H7 (cell line): ENCODE results near the gene RAB3C. TPM values are rescaled to one million over a fixed set of nuclear protein-coding genes. Genes with fewer than 3 reads are reported as not detected.

Experiments
- DNase-seq: peaks from one replicate; pipeline ENCODE4 v3.0.0; 2012
- H3K27me3 ChIP-seq: 2 replicates; pipeline ENCODE4 v1.6.0; 2011; ENCODE audit warnings: mild to moderate bottlenecking, low read length; ENCODE audit not compliant: control insufficient read depth, insufficient read depth
- H3K36me3 ChIP-seq: replicated peaks from 2 replicates; pipeline ENCODE4 v1.5.1; 2011; ENCODE audit warnings: low read length; ENCODE audit not compliant: control insufficient read depth, insufficient read depth
- H3K4me3 ChIP-seq: 2 replicates; pipeline ENCODE4 v1.5.1; 2011; ENCODE audit warnings: low read depth, mild to moderate bottlenecking, control low read depth, low read length, moderate library complexity; ENCODE audit not compliant: insufficient read depth
- total RNA-seq: library from RNA; depleted of rRNA; stranded (reverse); fragments of >200 nt; shearing (Covaris generic); gene quantifications from 2 replicates; pipeline ENCODE4 v1.2.3, GENCODE V29; 2014

RAB3C gene
- total RNA-seq, 1 experiment from 2014 or later: 6.2 TPM

GRCh38 chr5:58773744-58774441 is 191.0 kb downstream of the RAB3C start:
- Histone ChIP-seq H3K4me3 (no peak overlapping the region), H3K36me3 (no peaks in the 10 kb centered on the region), H3K27me3 (no peaks in the 10 kb centered on the region)
- no peak for DNase-seq

- no peaks in the 10 kb centered on the region for H3K36me3 ChIP-seq
- DNase-seq: no peak
- H3K4me3 ChIP-seq: no peak overlapping the region
- H3K27me3 ChIP-seq: no peaks in the 10 kb centered on the region
Measured at GRCh38 chr5:58774937-58775336, 192.1 kb downstream of the RAB3C start.

- H3K27me3 ChIP-seq: no peaks in the 10 kb centered on the region
- H3K36me3 ChIP-seq: no peaks in the 10 kb centered on the region
- no peak for DNase-seq
- H3K4me3 ChIP-seq: no peak overlapping the region
Measured at GRCh38 chr5:58775701-58776262, 192.9 kb downstream of the RAB3C start.

DNA sequence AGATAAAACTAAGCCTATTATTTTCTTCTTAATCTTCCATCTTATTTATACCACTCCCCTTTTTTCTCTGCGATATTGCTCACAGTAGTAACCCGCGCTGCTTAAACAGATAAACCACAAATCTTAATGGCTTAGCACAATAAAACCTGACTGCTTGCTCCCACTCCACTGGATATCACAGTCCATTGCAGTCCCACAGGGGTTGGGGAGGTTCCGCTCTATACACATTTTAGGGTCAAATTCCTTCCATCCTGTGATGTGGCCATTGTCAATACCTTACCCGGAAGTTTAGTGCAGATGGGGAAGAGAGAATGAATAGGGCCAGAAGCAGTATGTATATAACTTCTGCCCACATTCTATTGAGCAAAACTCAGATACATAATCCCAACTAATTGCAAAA is 193.7 kb downstream of the RAB3C start:
- no peak for DNase-seq
- no peaks in the 10 kb centered on the region for H3K36me3 ChIP-seq
- no peak overlapping the region for H3K4me3 ChIP-seq
- H3K27me3 ChIP-seq: no peaks in the 10 kb centered on the region

- no peaks in the 10 kb centered on the region for H3K27me3 ChIP-seq
- DNase-seq: no peak
- no peaks in the 10 kb centered on the region for H3K36me3 ChIP-seq
- H3K4me3 ChIP-seq: no peak overlapping the region
Measured at GRCh38 chr5:58778888-58779287, 196.0 kb downstream of the RAB3C start.

DNA sequence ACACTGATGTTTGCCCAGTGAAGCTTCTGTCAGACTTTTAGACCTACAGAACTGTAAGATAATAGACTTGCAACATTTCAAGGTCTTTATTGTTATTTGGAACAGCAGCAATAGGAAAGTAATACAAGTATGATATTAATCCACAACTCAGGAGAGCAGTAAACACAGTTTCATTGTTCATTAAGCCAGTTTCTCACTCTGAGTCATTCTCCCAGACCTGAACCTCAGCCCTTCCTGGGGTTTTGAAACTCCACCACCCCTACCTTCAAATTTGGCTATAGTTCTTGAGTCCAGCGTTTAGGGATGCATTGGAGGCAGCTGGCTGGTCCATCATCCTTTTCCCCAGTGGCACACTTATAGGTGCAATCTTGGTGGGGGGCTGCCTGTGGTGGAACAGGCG is 203.2 kb downstream of the RAB3C start:
- no peaks in the 10 kb centered on the region for H3K27me3 ChIP-seq

DNA sequence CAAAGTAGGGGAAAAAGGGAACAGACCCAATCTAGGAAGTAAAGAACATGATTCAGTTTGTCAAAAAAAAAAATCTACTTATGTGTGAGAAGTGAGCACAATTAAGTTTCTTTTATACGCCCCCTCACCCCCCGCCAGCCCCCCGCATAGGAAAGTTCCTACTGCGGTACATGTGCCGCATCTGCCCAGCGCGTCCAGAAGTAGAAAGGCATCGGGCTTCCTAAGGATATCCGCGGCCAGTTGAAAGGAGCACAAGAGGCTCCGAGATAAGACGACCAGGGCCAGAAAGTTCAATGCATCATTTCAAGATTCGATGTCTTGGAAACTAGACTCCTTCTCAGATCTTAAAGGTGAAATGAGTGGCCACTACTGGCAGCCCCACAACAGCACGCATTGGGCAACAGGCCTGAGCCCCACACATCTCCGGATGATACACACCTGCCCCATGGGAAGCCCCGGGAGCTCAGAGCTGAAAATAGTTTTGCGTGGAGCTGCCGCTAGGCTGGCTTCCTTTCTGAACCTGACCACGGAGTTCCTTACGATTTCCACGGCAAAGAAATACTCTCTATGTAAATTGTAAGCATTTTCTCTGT is 203.9 kb downstream of the RAB3C start:
- no peaks in the 10 kb centered on the region for H3K36me3 ChIP-seq
- no peak overlapping the region for H3K4me3 ChIP-seq
- no peak for DNase-seq
- H3K27me3 ChIP-seq: no peaks in the 10 kb centered on the region

More for the DNA sequence above, 203.2 kb downstream of the RAB3C start:
- no peak for DNase-seq
- H3K36me3 ChIP-seq: no peaks in the 10 kb centered on the region
- no peak overlapping the region for H3K4me3 ChIP-seq

GRCh38 chr5:58787987-58788386 is 205.1 kb downstream of the RAB3C start:
- Histone ChIP-seq H3K36me3 (no peaks in the 10 kb centered on the region), H3K4me3 (no peak overlapping the region), H3K27me3 (no peaks in the 10 kb centered on the region)
- DNase-seq: peak; percentile 3

- H3K4me3 ChIP-seq: no peak overlapping the region
- H3K27me3 ChIP-seq: no peaks in the 10 kb centered on the region
- no peaks in the 10 kb centered on the region for H3K36me3 ChIP-seq
- DNase-seq: no peak
Measured at GRCh38 chr5:58793888-58794657, 211.2 kb downstream of the RAB3C start.

GRCh38 chr5:58794875-58795274 is 212.0 kb downstream of the RAB3C start:
- Histone ChIP-seq H3K36me3 (no peaks in the 10 kb centered on the region), H3K4me3 (no peak overlapping the region), H3K27me3 (no peaks in the 10 kb centered on the region)
- DNase-seq: no peak

GRCh38 chr5:58795327-58795726 is 212.5 kb downstream of the RAB3C start:
- Histone ChIP-seq H3K36me3 (no peaks in the 10 kb centered on the region), H3K27me3 (no peaks in the 10 kb centered on the region), H3K4me3 (no peak overlapping the region)
- no peak for DNase-seq

- no peak overlapping the region for H3K4me3 ChIP-seq
- no peaks in the 10 kb centered on the region for H3K36me3 ChIP-seq
- H3K27me3 ChIP-seq: no peaks in the 10 kb centered on the region
- no peak for DNase-seq
Measured at GRCh38 chr5:58797021-58797420, 214.1 kb downstream of the RAB3C start.

DNA sequence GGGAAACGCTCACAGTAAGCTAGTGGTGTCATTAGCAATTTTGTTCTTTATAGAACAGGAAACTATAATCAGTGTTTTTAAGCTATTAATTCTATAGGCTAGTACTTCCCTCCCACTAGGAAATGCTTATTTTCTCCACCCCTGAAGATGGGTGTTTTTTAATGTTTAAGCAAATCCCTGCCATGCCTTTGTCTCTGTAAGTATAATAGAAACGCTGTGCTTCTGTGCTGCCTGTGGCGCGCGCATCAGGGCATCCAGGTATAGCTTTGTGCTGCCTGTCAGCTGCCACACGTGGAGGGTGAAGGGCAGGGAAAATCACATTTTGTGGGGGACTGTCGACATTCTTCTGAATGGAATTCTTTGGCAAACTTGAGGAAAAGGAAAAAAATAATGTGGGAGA is 217.5 kb downstream of the RAB3C start:
- peak; percentile 8 for DNase-seq
- H3K4me3 ChIP-seq: no peak overlapping the region
- no peaks in the 10 kb centered on the region for H3K27me3 ChIP-seq
- H3K36me3 ChIP-seq: no peaks in the 10 kb centered on the region

GRCh38 chr5:58800861-58801540 is 218.1 kb downstream of the RAB3C start:
- Histone ChIP-seq H3K4me3 (no peak overlapping the region), H3K36me3 (no peaks in the 10 kb centered on the region), H3K27me3 (no peaks in the 10 kb centered on the region)
- no peak for DNase-seq
